Stromal cell of bone marrow (primary cell): ENCODE results near the gene SSC5D.
A peak's percentile ranks its signal among the peaks of the same experiment; 100 is the strongest.

ENCODE experiments used
- DNase-seq: peaks from one replicate; pipeline ENCODE4 v3.0.0-alpha.2; 2012; ENCODE audit warnings: low read depth

Gene SSC5D

GRCh38 chr19:55536951-55537740 is 48.9 kb downstream of the SSC5D start, which contains the start of gene SBK2:
Gene SBK2, minus strand, starts transcription at chr19:55537133. Its CDS starts 839 bp downstream, at chr19:55536294.
- no peak for DNase-seq

DNA sequence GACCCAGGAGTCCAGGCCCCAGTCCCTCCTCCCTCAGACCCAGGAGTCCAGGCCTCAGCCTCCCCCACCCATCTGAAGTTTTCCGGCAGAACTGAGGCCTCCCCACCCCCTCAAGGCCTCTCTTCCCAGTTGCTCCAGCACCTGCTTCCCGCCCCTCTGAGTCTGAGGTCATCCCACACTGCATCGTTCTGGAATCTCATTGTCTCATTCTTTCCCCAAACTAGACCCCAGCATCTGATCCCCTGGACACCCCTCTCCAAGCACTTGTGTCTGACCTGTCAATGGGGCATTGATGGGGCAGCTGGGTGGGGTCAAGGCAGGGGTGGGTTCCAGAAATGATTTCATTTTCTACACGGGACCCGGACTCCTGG is 49.5 kb downstream of the SSC5D start:
- DNase-seq = no peak

GRCh38 chr19:55538132-55538531 is 49.9 kb downstream of the SSC5D start:
- DNase-seq = no peak

GRCh38 chr19:55539090-55539984 is 51.1 kb downstream of the SSC5D start:
- no peak for DNase-seq

DNA sequence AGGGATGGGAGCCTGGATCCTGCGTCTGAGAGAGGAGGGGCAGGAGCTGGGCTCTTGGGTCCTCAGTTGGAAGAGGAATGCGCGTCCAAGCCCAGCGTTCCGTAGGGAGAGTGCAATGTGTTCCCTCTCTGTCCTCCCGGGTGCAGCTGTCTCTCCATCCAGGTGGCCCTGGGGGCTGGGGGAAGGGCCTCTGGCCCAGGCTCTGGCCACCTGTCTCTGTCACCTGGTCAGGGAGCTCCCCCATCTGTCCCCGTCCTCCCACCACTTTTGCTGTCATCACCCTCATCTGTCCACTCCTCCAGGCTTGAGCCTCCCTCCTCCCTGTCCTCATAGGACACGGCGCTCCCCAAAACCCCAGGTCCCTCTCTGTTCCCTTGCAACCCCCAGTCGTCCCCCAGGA is 52.4 kb downstream of the SSC5D start:
- no peak for DNase-seq

DNA sequence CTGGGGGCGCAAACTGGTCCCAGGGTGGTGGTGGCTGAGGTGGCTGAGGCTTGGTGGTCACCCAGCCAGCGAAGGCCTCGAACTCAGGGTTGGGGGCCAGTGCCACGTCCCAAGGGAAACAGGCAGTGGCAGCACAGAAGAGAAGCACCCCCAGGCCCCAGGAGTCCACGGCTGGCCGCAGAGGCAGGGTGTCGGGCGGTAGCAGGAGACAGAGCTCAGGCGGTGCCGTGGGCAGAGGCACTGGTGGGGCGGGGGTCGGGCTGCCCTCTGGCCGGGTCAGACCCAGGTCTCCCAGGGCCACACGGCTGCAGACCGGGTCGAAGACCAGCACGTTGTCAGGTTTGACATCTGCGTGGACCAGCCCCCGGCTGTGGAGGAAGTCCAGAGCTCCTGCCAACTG is 52.9 kb downstream of the SSC5D start:
- no peak for DNase-seq

DNA sequence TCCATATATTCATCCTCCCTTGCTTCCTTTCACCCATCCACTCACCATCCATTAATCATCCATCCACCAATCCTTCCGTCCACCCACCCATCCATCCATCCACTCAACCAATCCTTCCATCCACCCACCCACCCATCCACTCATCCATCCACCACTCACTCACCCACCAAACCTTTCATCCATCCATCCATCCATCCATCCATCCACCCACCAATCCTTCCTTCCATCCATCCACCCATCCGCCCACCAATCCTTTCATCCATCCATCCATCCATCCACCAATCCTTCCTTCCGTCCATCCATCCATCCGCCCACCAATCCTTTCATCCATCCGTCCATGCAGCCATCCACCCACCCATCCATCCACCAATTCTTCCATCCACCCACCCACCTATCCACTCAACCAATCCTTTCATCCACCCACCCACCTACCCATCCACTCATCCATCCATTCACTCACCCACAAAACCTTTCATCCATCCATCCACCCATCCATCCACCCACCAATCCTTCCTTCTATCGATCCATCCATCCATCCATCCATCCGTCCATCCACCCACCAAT is 54.1 kb downstream of the SSC5D start:
- no peak for DNase-seq

DNA sequence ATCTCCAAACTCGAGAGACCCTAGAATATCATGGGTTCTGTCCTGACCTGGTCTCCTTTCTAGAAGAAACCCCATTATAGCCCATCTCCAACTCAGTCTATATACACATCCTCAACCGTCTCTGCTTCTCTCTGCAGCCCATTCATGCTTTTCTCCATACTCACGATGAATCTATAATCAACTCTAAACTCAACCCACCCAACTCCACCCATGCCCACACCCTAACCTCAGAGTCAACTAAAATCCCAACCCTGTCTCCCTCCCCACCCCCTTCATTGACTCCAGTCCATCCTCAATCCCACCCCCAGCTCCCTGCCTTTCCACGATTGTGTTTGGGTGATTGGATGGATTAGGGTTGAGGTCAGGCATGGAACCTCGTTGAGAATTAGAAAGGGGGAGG is 55.3 kb downstream of the SSC5D start:
- DNase-seq = no peak

DNA sequence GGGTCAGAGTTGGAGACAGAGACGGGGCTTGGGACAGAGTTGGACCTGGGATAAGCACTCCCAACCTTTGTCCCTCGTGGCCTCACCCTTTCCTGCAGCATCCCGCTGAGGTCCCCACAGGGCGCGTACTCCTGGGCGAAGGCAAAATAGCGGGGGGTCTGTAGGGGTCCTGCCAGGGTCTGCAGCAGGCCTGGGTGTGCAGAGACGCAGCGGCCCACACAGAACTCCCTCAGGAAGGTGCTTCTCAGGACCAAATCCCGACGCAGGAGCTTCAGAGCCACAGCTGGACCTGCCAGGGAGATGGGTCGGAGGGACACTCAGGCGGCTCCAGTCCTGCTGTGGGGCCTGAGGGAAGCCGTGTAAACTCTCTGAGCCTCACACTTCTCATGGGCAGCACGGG is 55.8 kb downstream of the SSC5D start:
- DNase-seq = no peak

DNA sequence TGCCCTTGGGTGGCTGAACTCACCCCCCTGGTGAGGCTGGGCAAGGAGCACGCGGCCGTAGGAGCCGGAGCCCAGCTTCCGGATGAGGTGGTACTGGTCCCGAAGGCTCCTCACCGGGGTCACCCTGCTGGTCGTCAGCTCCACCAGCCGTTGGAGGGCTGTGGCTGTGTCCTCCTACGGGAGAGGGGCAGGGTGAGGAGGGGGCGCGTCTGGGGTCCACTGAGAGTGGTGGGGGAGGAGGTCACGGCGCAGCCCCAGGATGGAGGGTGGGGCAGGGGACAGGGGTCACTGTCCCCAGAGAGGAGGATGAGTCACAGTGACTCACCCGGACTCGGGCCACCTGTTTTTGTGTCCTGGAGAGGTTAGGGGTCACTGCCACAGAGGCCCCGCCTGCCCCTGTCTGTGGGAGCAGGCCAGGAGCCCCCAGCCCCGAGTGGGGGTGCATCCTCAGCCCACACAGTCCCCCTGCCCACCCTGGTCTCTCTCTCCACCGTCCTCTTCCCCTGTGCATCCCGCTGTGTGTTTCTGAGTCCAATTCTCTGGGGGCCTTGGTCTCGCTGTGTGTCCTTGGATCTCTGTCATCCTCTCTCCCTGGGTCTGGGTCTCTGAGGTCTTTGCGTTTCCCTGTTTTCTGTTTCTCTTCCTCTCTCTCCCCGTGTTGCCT is 56.7 kb downstream of the SSC5D start:
- no peak for DNase-seq

- DNase-seq = no peak
Observed at GRCh38 chr19:55545443-55545842, 57.2 kb downstream of the SSC5D start, which contains the start of gene SBK3. Gene SBK3, minus strand, starts transcription at chr19:55545543. Its CDS starts 0 bp downstream, at chr19:55545543.

GRCh38 chr19:55546011-55546410 is 57.8 kb downstream of the SSC5D start:
- DNase-seq = no peak

GRCh38 chr19:55546822-55547614 is 58.8 kb downstream of the SSC5D start:
- peak; percentile 71 for DNase-seq

- peak; percentile 80 for DNase-seq
Observed at GRCh38 chr19:55549500-55550320, 61.5 kb downstream of the SSC5D start.

DNA sequence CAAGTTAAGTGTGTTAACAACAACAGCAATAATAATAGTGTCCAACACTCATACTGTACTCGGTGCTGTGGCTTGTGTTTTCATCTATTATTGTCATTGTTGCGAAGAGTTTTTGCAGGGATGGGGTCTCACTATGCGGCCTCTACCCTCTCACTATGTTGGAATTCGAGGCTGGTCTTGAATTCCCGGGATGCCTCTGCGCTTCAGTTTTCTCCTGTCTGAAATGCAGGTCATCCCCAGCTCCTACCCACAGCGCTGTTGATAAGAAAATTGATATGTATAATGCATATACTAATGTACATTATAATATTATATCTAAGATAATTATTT is 62.0 kb downstream of the SSC5D start:
- DNase-seq = no peak

- DNase-seq = no peak
Observed at GRCh38 chr19:55552206-55552605, 64.0 kb downstream of the SSC5D start.

DNA sequence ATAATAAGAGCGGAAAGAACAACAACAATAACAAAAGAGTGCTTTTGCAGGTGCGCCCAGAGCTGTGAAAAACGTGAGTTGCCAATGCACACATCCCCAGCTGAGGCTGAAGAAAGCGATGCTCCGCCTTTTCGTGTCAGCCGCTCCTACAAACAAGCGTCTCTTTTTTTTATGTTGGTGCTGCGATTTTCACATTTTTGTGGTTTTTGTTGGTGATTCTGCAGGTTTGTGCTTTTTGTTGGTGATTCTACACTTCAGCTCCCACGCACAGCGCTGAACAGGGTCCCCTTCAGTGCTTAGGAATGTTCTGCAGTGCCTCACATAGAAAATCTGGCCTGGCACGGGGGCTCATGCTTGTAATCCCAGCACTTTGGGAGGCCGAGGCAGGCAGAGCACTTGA is 64.4 kb downstream of the SSC5D start:
- DNase-seq = no peak

GRCh38 chr19:55553217-55554182 is 65.3 kb downstream of the SSC5D start:
- DNase-seq = no peak

DNA sequence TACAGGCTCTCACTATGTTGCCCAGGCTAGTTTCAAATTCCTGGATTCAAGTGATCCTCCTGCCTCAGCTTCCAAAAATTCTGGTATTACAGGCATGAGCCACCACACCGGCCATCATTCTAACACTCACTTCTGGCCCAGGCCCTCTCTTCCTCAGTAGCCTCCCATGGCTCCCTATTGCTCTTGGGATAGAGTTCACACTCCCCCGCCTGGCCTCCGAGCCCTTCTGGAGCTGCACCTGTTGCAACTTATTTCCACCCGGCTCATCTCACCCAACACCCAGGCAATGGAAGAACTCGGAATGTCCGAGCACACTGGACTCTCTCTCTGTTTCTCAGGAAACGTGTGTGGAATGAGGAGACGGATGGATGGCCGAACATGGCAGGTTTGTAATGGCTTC is 66.1 kb downstream of the SSC5D start:
- DNase-seq = no peak
